GM20000 (cell line): Measurements from ENCODE around the gene AP4B1.

ENCODE experiments used
- DNase-seq: peaks from one replicate; pipeline ENCODE4 v3.0.0; 2012; ENCODE audit warnings: low spot score
- TF ChIP-seq, protein P1 (sequence below): IDR thresholded peaks from 2 replicates; pipeline ENCODE4 v1.5.1; 2012; ENCODE audit warnings: mild to moderate bottlenecking, control low read depth; ENCODE audit errors: extremely low read depth, missing control alignments

AP4B1 gene

DNA sequence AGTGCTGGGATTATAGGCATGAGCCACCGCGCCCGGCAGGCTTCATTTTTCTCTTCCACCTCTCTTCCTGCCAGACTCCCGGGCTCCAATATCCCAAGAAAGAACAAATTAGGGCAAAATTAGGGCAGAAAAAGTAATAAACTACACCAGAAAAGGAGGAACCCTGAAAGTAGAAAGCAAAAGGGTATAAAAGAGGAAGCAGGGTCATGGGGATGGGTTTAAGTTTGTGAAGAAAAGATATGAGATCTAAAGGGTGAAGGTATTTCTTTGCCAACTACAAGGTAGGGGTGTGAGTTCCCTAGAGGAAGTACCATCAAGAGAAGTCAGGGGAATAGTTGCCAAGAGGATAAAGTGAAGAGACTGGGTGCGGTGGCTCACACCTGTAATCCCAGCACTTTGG is 43.0 kb downstream of the AP4B1 start:
- DNase-seq, result no peak
- TF ChIP-seq, protein P1, sequence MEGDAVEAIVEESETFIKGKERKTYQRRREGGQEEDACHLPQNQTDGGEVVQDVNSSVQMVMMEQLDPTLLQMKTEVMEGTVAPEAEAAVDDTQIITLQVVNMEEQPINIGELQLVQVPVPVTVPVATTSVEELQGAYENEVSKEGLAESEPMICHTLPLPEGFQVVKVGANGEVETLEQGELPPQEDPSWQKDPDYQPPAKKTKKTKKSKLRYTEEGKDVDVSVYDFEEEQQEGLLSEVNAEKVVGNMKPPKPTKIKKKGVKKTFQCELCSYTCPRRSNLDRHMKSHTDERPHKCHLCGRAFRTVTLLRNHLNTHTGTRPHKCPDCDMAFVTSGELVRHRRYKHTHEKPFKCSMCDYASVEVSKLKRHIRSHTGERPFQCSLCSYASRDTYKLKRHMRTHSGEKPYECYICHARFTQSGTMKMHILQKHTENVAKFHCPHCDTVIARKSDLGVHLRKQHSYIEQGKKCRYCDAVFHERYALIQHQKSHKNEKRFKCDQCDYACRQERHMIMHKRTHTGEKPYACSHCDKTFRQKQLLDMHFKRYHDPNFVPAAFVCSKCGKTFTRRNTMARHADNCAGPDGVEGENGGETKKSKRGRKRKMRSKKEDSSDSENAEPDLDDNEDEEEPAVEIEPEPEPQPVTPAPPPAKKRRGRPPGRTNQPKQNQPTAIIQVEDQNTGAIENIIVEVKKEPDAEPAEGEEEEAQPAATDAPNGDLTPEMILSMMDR, result no peak

DNA sequence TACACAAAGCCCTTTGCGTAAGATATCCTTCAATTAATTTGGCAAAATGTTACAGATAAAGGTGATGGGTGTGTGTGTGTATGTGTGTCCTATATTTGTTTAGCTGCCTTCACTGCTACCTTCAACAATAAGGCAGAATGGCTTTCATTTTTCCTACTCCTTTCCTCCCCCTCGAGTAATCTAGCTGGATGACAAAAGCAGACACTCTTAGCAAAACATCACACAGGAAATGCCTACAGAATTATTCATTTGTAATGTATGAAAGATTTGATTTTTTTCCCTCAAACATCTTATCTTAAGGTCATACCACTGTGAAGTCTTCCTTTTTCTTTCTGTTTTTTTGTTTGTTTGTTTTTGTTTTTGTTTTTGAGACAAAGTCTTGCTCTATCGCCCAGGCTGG is 43.7 kb downstream of the AP4B1 start:
- TF ChIP-seq, protein P1, result no peak
- DNase-seq, result no peak

DNA sequence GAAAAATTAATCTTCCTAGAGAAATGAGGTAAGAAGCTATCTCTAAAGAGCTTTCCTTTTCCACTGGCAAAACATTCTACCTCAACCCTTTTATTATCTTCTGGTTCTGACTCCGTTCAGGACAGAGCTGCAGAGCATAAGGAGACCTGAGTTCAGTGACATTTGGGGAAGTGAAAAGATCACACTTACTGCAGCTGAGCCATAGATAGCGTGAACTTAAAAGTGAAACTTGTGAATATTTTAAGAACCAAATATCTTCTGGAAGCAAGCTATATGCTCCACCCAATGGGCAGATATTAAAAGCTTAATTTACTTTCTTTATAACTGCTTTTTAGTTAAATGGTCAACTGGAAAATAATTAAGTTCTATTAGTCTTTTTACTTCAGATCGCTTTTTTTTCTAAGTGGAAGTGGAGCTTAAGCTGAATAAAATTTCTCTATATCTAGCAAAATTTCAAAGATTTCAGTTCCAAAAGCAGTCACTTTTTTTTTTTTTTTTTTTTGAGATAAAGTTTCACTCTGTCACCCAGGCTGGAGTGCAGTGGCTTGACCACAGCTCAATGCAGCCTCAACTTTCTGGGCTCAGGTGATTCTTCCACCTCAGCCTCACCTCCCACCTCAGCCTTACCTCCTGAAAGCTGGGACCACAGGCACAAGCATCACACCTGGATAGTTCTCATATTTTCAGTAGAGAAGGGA is 45.0 kb downstream of the AP4B1 start:
- peak; percentile 45 for DNase-seq
- TF ChIP-seq, protein P1, result no peak

DNA sequence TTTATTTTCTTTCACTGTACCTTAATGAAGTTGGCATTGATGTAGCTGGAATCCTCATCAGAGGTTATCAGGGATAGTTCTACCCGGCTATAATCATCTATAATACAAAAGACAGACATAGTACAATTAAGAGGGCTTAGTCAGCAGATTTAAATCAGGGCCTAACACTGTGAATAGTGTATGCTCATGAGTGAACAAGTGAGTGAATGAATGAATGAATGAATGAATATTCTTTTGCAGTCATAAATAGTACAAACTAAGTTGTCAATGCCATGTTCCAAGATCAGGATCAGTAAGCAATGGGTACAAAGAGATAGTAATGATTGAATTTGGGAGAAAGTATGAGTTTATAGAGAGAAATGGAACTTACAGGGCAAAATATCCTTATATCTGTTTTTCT is 45.6 kb downstream of the AP4B1 start:
- TF ChIP-seq, protein P1, result no peak
- DNase-seq, result no peak

DNA sequence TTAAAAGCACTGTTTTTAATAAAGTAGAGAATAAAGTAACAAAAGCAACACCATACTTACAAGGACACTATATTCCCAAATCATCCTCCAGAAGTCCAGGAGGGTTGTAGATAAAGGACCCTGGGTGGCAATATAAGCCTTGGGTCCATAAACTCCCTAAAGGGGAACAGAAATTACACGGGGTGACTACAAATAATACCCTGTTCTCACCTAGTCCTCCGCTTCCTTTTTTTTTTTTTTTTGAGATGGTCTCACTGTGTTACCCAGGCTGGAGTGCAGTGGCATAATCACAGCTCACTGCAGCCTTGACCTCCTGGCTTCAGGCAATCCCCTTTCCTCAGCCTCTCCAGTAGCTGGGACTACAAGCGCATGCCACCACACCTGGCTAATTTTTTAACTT is 46.2 kb downstream of the AP4B1 start:
- DNase-seq, result no peak

DNA sequence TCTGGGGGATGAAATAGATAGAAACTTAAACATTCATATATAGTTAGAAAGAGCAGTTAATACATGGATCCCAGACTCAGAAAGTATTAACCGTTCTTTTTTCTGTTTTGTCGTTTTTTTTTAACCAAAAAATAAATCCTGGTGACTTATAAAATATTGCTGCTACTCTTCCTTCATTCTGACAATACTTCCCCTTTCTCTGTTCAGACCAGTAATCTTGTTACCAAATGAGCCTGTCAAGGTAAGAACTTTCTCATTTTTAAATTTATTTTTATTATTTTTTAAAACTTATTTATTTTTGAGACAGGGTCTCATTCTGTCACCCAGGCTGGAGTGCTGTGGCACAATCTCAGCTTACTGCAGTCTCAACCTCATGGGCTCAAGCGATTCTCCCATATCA is 46.8 kb downstream of the AP4B1 start:
- TF ChIP-seq, protein P1, result no peak
- DNase-seq, result no peak

More for the DNA sequence above, 46.2 kb downstream of the AP4B1 start:
- TF ChIP-seq, protein P1, result no peak

DNA sequence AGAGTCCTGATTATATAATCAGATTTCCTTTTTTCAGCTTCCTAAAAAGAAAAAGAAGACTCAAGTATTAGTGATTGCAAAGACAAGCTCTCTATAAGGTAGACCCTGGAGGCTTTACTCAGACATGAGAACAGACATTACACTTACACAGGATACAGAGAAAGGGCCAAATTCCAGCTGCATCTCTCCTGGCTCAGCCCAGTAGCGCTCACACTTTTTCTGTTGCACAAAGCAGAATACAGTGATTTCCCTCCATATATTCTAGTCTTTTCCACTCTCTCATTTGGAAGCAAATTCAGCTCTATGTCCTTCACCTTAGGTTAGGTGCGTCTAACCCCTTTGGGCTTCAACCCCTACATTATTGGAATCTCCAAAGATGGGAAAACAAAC is 48.2 kb downstream of the AP4B1 start:
- TF ChIP-seq, protein P1, result no peak
- no peak for DNase-seq
